ENCODE data around the gene ELOB.
A peak's percentile ranks its signal among the peaks of the same experiment; 100 is the strongest.

The ELOB gene

DNA sequence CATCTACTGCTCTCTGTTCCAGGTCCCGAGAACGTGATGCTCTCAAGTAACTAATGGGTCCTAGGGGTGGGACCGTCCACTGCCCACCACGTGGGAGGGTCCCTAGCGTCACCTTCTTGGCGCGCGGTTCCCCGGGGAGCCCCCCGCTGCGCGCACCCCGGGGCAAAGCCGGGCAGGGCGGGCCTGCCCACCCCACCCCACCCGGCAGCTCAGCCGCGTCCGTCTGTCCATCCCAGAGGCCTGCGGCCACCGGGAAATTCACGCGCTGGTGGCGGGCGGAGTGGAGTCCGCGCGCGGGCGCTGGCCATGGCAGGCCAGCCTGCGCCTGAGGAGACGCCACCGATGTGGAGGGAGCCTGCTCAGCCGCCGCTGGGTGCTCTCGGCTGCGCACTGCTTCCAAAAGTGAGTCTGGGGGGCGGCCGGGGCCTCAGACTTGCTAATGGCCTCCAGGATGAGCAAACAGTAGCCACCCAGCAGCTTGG is 21.7 kb upstream of the ELOB start:
- no peak for DNase-seq
- Mint-ChIP-seq H3K4me3 (no peak overlapping the region), H3K36me3 (ENCODE audit: low read depth) (no peaks in the 10 kb centered on the region), H3K27ac (no peak overlapping the region), H3K9me3 (peaks cover 3% of the 10 kb centered on the region), H3K27me3 (peaks cover 5% of the 10 kb centered on the region), H3K4me1 (ENCODE audit: low read depth) (no peaks in the 10 kb centered on the region)

DNA sequence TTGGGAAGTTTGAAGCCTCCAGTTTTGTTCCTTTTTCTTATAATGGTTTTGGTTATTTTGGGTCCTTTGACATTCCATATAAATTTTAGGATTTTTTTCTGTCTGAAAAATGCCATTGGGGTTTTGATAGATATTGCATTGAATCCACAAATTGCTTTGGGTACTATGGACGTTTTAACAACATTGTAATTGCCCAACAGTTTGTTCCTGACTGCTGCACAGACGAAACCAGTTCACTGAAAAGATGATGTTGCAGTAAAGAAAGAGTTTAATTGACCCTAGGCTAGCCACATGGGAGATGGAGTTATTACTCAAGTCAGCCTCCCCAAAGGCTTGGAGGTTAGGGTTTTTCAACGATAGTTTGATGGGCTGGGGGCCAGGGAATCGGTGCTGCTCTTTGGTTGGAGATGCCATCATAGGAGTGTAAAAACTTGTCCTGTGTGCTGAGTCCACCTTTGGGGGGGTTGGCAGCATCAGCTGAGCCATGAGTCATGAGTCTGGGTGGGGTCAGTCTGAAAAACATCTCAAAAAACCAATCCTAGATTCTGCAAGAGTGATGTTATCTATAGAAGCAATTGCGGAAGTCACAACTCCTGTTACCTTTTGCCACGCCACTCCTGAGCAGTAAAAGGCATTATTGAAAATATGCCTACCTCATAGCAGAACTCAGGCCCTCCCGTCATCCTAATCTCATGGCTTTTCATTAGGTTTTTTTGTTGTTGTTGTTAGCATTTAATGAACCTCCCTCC is 18.5 kb upstream of the ELOB start:
- no peak for DNase-seq
- H3K9me3 Mint-ChIP-seq = no peaks in the 10 kb centered on the region
- H3K27me3 Mint-ChIP-seq = peaks cover 19% of the 10 kb centered on the region
- no peak overlapping the region for H3K4me3 Mint-ChIP-seq
- H3K4me1 Mint-ChIP-seq (ENCODE audit: low read depth) = no peaks in the 10 kb centered on the region
- H3K36me3 Mint-ChIP-seq (ENCODE audit: low read depth) = no peaks in the 10 kb centered on the region
- no peak overlapping the region for H3K27ac Mint-ChIP-seq

DNA sequence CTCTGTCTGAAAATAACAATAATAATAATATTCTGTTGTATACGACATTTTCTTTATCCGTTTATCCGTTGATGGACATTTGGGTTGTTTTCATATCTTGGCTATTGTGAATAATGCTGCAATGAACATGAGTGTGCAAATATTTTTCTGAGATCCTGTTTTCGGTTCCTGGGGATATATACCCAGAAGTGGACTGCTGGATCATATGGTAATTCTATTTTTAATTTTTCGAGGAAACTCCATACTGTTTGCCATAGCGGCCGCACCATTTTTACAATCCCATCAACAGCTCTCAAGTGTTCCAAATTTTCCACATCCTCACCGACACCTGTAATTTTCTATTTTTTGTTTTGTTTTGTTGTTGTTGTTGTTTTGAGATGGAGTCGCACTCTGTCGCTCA is 15.9 kb upstream of the ELOB start:
- Mint-ChIP-seq H3K27ac (no peak overlapping the region), H3K4me1 (ENCODE audit: low read depth) (no peaks in the 10 kb centered on the region), H3K36me3 (ENCODE audit: low read depth) (no peaks in the 10 kb centered on the region), H3K4me3 (no peak overlapping the region), H3K9me3 (no peaks in the 10 kb centered on the region), H3K27me3 (peaks cover 27% of the 10 kb centered on the region)
- DNase-seq = no peak

DNA sequence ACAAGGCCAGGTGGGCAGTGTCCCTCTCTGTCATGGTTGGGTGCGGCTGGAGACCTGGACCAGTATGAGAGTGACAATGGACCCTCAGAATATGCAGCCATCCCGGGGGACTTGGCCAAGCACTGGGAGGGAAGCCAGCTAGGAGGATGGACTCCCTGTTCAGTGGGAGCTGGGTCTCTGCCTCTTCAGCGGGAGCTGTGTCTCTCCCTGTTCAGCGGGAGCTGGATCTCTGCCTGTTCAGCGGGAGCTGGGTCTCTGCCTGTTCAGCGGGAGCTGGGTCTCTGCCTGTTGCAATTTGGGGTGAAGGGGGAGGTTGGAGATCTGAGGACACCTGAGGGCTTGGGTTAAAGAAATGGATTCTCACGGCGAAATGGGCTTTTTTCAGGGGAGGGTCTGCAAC is 14.1 kb upstream of the ELOB start:
- no peaks in the 10 kb centered on the region for H3K9me3 Mint-ChIP-seq
- H3K4me3 Mint-ChIP-seq = no peak overlapping the region
- no peak for DNase-seq
- H3K4me1 Mint-ChIP-seq (ENCODE audit: low read depth) = peaks cover 3% of the 10 kb centered on the region
- H3K27me3 Mint-ChIP-seq = peaks cover 31% of the 10 kb centered on the region
- no peak overlapping the region for H3K27ac Mint-ChIP-seq
- H3K36me3 Mint-ChIP-seq (ENCODE audit: low read depth) = no peaks in the 10 kb centered on the region

DNA sequence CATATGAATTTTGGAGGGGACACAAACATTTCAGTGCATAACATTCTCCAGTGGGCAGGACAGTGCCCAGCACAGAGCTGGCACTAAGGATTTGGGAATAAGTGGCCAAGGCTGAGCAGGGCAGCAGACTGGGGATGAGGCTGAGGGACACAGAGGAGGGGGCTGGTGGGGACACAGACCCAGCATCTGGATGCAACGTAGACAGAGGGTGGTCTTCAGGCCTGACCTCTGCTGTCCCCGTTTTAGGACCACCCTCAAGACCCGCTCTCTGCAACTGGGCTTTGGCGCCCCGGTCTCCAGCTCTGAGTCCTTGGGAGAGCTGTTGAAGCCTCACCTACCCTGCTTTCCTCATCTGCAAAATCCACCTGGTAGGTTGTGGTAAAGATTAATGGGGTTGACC is 13.6 kb upstream of the ELOB start:
- Mint-ChIP-seq H3K4me3 (no peak overlapping the region), H3K27ac (no peak overlapping the region), H3K27me3 (peaks cover 31% of the 10 kb centered on the region), H3K36me3 (ENCODE audit: low read depth) (no peaks in the 10 kb centered on the region), H3K9me3 (no peaks in the 10 kb centered on the region), H3K4me1 (ENCODE audit: low read depth) (peaks cover 7% of the 10 kb centered on the region)
- DNase-seq = no peak

DNA sequence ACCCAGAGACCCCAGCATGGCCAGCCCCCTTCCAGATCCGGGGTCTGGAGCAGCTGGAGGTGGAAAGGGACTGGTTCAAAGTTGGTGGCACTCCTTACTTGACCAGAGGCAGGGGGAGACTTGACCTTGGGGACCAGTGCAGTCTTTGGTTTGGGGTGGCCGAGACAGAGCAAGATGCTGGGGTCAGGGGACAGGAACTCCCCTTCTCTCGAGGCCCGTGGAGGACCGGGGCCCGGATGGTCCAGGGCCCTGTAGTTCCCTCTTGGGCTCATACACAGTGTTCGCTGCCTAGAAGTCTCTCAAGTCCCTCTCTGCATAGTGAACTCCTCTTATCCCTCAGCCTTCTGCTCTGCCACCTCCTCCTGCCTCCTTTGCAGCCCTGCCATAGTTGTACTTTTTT is 10.9 kb upstream of the ELOB start:
- Mint-ChIP-seq H3K9me3 (no peaks in the 10 kb centered on the region), H3K4me1 (ENCODE audit: low read depth) (peaks cover 11% of the 10 kb centered on the region), H3K27me3 (peaks cover 18% of the 10 kb centered on the region), H3K27ac (no peak overlapping the region), H3K36me3 (ENCODE audit: low read depth) (no peaks in the 10 kb centered on the region), H3K4me3 (no peak overlapping the region)
- no peak for DNase-seq

DNA sequence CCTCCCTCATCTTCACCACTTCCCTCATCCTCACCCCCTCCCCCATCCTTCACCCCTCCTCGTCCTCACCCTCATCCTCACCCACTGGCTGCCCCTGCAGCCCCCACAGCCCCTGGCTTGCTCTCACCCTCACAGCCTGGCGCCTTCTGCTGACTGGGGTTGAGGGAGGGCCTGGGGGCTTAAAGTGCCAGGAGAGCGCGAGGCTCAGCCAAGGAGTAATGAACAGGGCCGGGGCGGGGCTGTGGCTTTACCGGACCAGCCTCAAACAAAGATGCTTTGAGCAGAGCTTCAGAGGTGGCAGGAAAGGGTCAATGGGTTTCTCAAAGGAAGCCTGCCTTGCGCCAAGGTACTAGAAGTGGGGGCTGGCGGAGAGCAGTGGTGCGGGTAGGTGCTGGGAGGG is 10.3 kb upstream of the ELOB start, which contains the start of gene PRSS33:
TSS of gene PRSS33 (minus strand) at position 155 of the 400 bp plus-strand sequence. CDS start 1,013 bp downstream, outside the sequence.
- peak within 1 kb of the TSS; percentile 61 for H3K4me3 Mint-ChIP-seq
- no peaks in the 10 kb centered on the region for H3K9me3 Mint-ChIP-seq
- peaks cover 11% of the 10 kb centered on the region for H3K4me1 Mint-ChIP-seq (ENCODE audit: low read depth)
- H3K27me3 Mint-ChIP-seq = peaks cover 16% of the 10 kb centered on the region
- H3K36me3 Mint-ChIP-seq (ENCODE audit: low read depth) = no peaks in the 10 kb centered on the region
- peak within 1 kb of the TSS; percentile 71 for H3K27ac Mint-ChIP-seq
- DNase-seq = no peak

DNA sequence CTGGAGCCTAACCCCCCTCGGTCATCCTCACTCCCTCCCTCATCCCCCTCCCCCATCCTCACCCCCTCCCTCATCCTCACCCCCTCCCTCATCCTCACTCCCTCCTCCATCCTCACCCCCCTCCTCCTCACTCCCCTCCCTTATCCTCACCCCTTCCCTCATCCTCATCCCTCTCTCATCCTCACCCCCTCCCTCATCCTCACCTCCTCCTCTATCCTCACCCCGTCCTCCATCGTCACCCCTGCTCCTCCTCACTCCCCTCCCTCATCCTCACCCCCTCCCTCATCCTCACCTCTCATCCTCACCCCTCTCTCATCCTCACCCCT is 9.7 kb upstream of the ELOB start:
- peaks cover 11% of the 10 kb centered on the region for H3K4me1 Mint-ChIP-seq (ENCODE audit: low read depth)
- H3K27ac Mint-ChIP-seq = no peak overlapping the region
- H3K9me3 Mint-ChIP-seq = no peaks in the 10 kb centered on the region
- H3K4me3 Mint-ChIP-seq = no peak overlapping the region
- no peaks in the 10 kb centered on the region for H3K36me3 Mint-ChIP-seq (ENCODE audit: low read depth)
- H3K27me3 Mint-ChIP-seq = peaks cover 16% of the 10 kb centered on the region
- no peak for DNase-seq

DNA sequence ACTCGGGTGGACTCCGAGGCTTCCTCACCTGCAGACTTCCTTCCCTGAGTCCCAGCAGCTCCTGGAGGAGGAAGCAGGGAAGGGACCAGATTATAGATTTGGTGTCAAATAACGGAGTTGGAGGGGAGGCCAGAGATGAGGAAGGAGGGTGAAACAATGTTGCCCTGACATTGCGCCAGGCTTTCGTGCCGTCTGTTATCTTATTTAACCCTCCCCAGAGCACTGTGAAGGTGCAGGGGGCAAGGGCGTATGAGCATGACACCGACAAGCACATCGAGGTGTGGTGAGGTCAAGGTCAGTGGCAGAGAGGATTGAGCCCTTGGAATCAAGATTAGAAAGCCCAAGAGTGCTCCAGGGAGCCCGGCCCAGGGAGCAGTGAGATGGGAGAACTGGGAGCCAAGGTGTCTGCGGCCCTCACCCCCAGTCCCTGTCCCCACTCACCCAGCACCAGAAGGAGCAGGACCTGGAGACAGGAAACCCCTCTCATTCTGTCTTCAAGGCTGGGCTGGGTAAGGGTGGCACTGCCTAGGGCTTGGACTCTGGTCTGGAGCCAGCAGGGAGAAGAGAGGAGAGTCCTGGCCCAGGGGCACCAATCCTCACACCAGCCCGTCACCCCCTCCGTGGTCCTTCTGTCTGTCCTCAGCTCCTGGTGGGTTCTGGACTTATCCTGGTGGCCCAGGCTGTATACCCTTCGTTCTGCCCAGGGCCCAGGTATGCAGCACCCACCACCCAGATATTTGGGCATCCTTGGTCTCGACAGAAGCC is 9.2 kb upstream of the ELOB start:
- no peak for DNase-seq
- Mint-ChIP-seq H3K27me3 (peaks cover 13% of the 10 kb centered on the region), H3K9me3 (no peaks in the 10 kb centered on the region), H3K4me3 (peak overlapping the region; percentile 61), H3K36me3 (ENCODE audit: low read depth) (no peaks in the 10 kb centered on the region), H3K27ac (peak overlapping the region; percentile 22), H3K4me1 (ENCODE audit: low read depth) (peaks cover 11% of the 10 kb centered on the region)

DNA sequence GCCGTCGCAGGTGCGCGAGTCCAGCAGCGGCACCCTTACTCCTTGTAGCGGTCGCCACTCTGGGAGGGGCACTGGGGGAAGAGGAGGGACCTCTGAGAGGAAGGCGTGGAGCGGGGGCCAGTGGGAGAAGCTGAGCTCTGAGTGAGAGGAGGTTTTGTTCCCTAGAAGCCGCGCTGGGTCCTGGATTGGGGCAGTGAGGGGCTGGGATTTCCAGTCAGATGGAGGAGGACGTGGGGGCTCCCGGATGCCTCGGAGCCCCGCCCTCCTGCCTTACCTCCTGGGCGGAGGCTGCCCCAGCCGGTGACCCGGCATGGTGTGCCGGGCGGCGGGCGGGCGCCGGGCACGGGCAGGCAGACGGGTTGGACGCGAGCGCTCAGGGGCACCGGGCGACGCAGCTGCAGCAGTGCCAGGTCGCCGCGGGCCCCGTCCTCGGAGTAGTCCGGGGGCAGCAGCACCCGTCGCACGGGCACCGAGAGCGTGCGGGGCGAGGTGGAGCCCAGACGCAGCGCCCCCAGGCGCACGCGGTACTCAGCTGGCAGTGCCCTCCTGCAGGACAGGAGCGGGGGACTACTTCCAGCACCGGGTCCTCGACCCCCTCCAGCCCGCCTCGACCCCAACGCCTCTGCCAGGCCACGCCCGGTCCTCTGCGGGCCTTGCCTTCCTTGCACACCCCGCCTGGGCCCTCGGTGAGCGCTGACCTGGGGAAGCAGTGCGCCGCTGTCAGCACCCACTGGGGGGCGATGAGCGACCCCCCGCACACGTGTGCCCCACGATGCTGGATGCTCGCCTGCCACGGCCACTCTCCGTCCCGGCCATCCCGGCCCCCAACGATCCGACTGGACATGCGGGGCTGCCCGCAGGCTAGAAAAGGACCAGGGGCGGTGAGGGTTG is 8.3 kb upstream of the ELOB start:
- Mint-ChIP-seq H3K4me3 (peak overlapping the region; percentile 77), H3K36me3 (ENCODE audit: low read depth) (no peaks in the 10 kb centered on the region), H3K27ac (peak overlapping the region; percentile 92), H3K9me3 (no peaks in the 10 kb centered on the region), H3K4me1 (ENCODE audit: low read depth) (peaks cover 11% of the 10 kb centered on the region), H3K27me3 (peaks cover 12% of the 10 kb centered on the region)
- peak; percentile 78 for DNase-seq

DNA sequence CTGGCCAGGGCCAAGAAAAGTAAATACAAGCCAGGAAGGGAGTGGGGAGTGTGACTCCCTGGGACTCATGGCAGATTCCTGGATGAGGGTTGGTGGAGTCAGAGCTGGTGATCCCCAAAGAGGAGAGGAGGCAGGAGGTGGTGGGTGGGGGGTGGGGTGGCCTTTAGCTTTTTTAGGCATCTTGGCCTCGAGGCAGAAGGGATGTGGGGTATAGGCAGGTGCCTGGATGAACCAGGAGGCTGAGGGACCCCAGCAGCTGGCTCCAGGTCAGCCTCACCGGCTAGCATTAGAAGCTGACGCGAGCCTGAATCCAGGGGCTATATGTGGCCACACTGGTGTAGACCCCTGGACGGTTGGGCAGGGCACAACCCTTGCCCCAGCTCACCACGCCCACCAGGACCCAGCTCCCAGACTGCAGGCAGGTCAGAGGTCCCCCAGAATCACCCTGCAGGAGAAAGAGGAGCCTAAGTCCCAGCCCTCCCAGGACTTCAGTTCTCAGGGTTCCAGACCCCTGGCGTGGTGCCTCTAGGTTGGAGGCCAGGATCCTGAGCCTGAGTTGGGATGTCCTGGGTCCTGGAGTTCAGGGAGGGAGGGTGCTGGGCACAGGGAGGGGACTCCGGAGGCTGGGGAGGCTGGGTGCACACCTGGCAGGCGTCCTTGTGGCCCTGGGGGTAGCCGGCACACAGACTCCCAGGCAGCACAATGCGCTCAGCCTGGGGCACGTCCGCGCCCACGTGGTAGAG is 7.4 kb upstream of the ELOB start:
- Mint-ChIP-seq H3K36me3 (ENCODE audit: low read depth) (no peaks in the 10 kb centered on the region), H3K27ac (peak overlapping the region; percentile 92), H3K27me3 (peaks cover 8% of the 10 kb centered on the region), H3K9me3 (no peaks in the 10 kb centered on the region), H3K4me3 (peak overlapping the region; percentile 77), H3K4me1 (ENCODE audit: low read depth) (peaks cover 14% of the 10 kb centered on the region)
- DNase-seq = no peak

DNA sequence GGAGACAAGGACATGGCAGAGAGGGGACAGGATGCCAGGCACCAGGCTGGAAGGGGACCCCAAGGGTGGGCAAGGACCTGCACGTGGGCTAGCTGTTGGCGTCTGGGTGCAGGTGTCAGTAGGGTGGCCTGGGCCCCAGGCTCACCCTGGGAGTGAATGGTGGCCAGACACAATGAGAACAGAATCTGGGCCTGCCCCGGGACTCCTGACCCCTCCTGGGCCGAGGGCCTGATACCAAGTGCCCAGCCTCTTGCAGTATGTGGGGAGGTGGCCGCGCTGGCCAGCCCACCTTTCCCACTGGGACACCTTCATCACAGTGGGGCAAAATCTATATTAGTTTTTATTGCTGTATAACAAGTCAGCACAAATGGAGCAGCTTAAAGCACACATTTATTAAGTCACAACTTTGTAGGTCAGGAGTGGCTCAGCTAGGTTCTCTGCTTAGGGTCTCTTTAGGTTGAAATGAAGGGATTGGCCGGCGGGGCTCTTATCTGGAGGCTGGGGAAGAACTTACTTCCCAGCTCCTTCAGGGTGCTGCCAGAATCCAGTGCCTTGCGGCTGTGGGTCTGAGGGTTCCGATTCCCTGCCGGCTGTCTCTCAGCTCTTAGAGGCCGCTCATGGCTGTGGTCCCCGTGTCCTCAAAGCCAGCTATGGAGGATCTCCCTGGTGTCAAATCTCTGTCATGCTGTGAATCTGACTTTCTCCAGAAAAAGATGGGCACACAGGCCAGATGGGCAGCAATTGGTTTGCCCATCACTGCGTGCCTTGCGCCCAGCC is 6.7 kb upstream of the ELOB start:
- H3K36me3 Mint-ChIP-seq (ENCODE audit: low read depth) = no peaks in the 10 kb centered on the region
- peaks cover 5% of the 10 kb centered on the region for H3K27me3 Mint-ChIP-seq
- H3K9me3 Mint-ChIP-seq = no peaks in the 10 kb centered on the region
- peak overlapping the region; percentile 37 for H3K4me3 Mint-ChIP-seq
- peaks cover 18% of the 10 kb centered on the region for H3K4me1 Mint-ChIP-seq (ENCODE audit: low read depth)
- no peak overlapping the region for H3K27ac Mint-ChIP-seq
- DNase-seq = peak; percentile 29

DNA sequence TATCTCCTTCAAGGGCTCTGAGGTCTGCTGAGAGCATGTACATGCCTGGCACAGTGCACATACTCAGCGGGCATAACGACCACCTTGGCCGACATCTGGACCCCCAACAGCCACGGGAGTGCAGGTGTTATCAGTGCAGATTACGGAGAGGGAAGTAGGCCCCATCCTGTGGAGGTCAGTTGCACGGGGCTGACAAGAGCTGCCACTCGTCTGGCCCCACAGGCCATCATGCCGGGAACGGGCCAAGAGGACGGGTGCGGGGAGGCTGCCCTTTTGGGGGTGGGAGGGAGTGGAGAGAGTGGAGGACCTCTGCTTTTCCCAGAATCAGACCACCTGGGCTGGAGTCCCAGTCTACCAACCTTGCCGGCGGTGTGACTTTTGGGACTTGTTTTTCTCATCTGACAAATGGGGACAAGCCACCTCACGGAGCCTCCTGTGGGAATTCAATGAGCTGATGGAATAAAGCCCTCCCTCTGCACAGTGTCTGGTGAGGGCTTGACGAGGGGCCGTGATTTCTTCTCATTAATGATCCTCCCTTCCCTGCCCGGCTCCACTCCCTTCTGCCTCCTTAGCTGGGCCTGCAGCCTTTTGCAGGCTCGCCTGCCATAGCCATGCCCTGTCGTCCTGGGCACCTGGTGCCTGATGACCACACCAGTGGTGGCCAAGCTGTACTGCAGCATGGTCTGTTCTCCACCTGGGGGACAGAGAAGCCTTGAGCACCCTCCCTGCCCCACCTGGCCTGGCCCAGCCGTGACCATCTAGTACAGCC is 5.7 kb upstream of the ELOB start:
- Mint-ChIP-seq H3K27me3 (peaks cover 4% of the 10 kb centered on the region), H3K4me3 (no peak overlapping the region), H3K27ac (no peak overlapping the region), H3K4me1 (ENCODE audit: low read depth) (peaks cover 28% of the 10 kb centered on the region), H3K9me3 (no peaks in the 10 kb centered on the region), H3K36me3 (ENCODE audit: low read depth) (peaks cover 10% of the 10 kb centered on the region)
- no peak for DNase-seq
